ENCODE measurements around the gene AOAH.

- no peak for TF ChIP-seq CTCF (IDR thresholded peaks at IDR 0.05; ENCODE audit: low read depth, low read length, poor library complexity, severe bottlenecking)
- no peak for TF ChIP-seq EZH2phosphoT487 (IDR thresholded peaks at IDR 0.05; ENCODE audit: borderline replicate concordance, low read length)
These were observed 86.2 kb downstream of the AOAH start for GRCh38 chr7:36638140-36638539.

Measured in DOHH2 (cell line).